HG02938 (cell line): ENCODE measurements around the gene ZNF302.
"Not testable (repeated sequence)": the region's sequence is repeated elsewhere in the genome, so short reads cannot be mapped to it uniquely, and the experiment has no call there.

Experiments
- ATAC-seq: cut with Tn5 transposase; IDR thresholded peaks from one replicate; pipeline ENCODE4 v1.9.1; 2021; ENCODE audit warnings: mild to moderate bottlenecking, moderate library complexity; ENCODE audit not compliant: unreplicated experiment

The ZNF302 gene

GRCh38 chr19:34677386-34678084 lies at the start of gene ZNF302:
Gene ZNF302, plus strand, starts transcription at chr19:34677678. Its CDS starts 1,127 bp downstream, at chr19:34678805.
- ATAC-seq: peak; percentile 87

- ATAC-seq: no peak
Observed at GRCh38 chr19:34633802-34634201, 43.7 kb upstream of the ZNF302 start.

DNA sequence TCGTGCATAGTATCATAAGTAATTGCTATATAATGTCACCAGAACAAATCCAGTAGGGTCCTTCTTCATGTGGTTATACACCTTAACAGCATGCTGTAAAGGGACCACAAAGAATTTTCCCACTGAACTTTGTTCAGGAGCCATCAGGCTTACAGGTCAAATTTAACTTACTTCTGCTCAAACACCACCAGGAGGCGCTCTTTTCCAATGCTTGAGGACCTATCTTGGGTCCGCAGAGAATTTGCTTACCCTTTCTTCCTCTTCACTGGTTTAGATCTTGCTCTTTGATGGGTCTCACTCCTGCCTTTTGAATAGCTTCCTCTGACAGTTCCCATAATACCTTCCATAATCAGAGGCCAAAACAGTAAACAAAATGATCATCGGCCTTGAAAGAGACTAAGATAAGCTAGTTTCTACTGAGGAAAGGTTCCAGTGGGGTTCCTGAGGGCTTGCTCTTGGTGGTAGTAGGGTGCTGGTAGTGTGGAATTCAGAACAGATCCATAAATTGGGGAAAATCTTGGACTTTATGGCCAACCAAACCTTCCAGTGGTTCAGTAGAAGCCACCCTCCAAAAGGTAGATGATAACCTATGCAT lies 37.9 kb upstream of the ZNF302 start:
- ATAC-seq: no peak

GRCh38 chr19:34642241-34642640 lies 35.2 kb upstream of the ZNF302 start:
- ATAC-seq: no peak

- no peak for ATAC-seq
Observed at GRCh38 chr19:34644991-34645461, 32.5 kb upstream of the ZNF302 start.

DNA sequence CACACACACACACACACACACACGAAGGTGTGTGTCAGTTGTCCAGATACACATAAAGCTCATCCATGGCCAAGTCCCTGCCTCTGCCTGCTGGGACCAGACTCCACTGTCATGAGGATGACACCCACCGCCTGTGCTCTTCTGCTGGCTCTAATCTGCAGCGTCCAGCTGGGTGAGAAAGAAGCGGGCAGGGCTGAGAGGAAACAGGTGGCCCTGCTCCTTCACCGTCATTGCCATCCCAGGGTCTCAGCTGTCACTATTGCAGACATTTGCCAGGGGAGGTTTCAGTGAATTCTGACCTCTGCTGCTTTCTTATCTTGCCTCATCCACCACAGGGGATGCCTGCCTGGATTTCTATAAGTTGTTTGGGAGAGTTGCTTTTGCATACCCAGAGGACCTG lies 31.9 kb upstream of the ZNF302 start:
- no peak for ATAC-seq

GRCh38 chr19:34649886-34650543 lies 27.5 kb upstream of the ZNF302 start:
- ATAC-seq: no peak

DNA sequence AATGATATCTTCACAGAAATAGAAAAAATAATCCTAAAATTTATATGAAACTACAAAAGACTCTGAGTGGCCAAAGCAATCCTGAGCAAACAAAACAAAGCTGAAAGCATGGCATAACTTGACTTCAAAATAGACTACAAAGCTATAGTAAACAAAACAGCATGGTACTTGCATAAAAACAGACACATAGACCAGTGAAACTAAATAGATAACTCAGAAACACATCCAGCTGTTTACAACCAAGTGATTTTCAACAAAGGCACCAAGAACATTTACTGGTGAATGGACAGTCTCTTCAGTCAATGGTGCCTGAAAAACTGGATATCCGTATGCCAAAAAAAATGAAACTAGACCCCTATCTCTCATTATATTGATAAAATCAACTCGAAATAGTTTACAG lies 25.7 kb upstream of the ZNF302 start:
- ATAC-seq: no peak

DNA sequence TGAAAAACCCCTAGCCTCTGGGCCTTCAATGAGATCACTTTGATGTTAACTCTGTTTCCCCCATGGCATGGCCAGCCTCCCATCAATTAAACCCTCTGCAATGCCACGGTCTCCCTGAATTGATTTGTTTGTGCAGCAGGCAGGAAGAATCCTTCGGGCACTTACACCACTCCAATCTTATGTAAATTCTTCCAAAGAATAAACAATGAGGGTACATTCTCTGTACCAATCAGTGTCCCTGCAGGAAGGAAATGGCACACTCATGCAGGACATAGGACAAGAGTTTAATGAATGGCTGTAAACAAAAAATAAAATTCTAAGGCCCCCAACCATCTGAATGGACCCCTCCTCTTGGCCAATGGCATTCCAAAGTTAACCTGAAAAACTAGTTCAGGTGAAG lies 22.7 kb upstream of the ZNF302 start:
- ATAC-seq: no peak

DNA sequence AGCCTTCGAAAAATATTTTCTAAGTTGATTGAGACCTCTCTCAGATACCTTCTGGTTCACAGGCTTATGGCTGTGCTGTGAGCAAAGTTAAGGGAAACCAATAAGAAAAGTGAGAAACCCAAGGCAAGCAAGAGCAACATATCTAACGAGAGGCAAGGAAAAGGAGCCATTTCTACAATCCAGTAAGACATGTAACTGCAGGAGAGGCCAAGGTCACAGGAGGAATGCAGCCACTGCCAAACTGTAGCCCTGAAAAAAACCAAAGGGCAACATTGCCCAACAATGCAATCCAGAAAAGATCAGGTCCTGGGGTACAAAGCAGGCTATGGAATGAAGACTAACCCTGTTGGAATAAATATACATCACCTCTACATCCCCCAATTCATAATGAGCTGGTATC lies 21.8 kb upstream of the ZNF302 start:
- ATAC-seq: no peak

DNA sequence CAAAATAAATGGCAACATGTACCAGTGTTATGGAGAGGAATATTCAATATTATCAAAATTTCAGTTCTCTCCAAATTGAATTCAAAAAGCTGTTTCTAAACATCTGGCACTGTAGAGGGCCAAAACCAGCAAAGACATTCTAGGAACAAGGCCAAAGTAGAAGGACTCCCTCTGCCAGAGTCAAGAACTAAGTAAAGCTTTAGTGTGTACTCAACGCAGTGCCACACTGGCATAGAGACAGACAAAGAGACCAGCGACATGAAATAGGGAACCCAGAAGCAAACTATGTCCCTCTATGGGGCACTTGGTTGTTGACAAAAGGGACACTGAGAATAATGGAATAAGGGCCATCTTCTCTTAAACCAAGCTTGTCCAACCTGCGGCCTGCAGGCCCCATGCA lies 16.1 kb upstream of the ZNF302 start:
- ATAC-seq: no peak

- no peak for ATAC-seq
Observed at GRCh38 chr19:34662919-34663318, 14.6 kb upstream of the ZNF302 start.

DNA sequence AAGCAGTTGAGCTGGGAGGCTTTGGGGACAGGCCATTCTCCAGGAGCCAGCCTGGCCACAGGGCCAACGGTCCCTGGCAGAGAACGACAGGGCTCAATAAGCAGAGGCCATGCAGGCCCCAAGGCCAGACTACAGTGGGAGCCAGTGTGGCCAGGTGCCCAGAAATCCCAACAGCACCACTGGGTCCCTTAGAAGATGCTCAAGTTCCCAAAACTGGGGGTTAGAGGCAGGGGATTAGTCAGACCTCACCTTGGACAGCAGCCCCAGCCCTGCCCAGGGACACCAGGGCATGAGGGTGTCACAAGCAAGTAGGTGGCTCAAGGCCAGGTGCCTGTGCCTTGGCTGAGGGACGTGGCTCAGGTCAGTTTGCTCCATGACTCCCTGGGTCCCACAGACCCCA lies 13.3 kb upstream of the ZNF302 start:
- no peak for ATAC-seq

- ATAC-seq: no peak
Observed at GRCh38 chr19:34664870-34665269, 12.6 kb upstream of the ZNF302 start.

- not testable (repeated sequence) for ATAC-seq
Observed at GRCh38 chr19:34665275-34665674, 12.2 kb upstream of the ZNF302 start.

DNA sequence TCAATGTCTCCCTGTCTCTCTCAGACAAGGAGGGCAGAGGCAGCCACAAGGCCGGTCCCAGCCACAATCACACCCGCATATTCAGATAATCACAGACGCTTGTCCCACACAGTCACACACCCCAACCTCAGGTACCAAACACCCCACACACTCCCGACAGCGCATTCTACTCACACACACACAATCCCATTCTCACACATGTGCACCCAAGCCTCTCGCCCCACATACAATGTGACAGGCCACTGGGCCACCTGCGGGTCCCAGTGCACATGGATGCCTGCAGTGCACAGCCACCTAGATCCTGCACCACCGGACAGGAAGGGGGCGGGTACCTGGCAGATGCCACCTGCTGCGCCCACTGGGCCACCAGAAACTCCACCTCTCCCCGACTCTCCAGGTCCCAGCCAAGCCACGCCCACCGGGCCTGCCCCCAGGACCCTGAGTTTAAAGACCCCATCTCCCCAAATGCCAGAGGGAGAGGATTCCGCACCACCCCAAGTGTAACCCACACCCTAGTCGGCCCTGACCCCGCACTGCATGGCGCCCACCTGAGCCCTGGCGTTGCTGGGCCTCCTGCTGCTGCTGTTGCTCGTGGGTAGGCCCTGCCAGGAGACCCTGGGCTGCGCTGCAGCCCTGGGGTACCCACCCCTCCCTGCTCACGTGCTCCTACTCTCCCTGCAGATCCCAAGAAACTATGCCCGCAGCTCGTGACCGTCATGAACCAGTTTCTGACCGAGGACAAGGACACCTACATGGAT lies 11.1 kb upstream of the ZNF302 start:
- no peak for ATAC-seq

- ATAC-seq: no peak
Observed at GRCh38 chr19:34666958-34667265, 10.6 kb upstream of the ZNF302 start.

- no peak for ATAC-seq
Observed at GRCh38 chr19:34667349-34668076, 10.0 kb upstream of the ZNF302 start.

GRCh38 chr19:34668077-34668689 lies 9.3 kb upstream of the ZNF302 start:
- ATAC-seq: not testable (repeated sequence)

DNA sequence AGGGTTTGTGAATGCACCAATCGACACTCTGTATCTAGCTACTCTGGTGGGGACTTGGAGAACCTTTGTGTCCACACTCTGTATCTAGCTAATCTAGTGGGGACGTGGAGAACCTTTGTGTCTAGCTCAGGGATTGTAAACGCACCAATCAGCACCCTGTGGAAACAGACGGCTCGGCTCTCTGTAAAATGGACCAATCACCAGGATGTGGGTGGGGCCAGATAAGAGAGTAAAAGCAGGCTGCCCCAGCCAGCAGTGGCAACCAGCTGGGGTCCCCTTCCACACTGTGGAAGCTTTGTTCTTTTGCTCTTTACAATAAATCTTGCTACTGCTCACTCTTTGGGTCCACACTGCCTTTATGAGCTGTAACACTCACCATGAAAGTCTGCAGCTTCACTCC lies 8.8 kb upstream of the ZNF302 start:
- ATAC-seq: not testable (repeated sequence)
